Umbilical cord (tissue), 2 donors: ENCODE data around the gene ZNF362. TPM values are rescaled to one million over a fixed set of nuclear protein-coding genes. Genes with fewer than 3 reads are reported as not detected.
"Not testable (repeated sequence)": the region's sequence is repeated elsewhere in the genome, so short reads cannot be mapped to it uniquely, and the experiment has no call there.

Experiments
- DNase-seq: peaks from one replicate; pipeline ENCODE4 v3.0.0-alpha.2; 2015; ENCODE audit warnings: low spot score
- total RNA-seq: library from RNA; depleted of rRNA; stranded (reverse); fragments of >200 nt; gene quantifications from one replicate; pipeline ENCODE4 v1.2.3, GENCODE V29; 2014; ENCODE audit warnings: low replicate concordance; ENCODE audit not compliant: insufficient read depth

ZNF362 gene
- total RNA-seq, 1 donor from 2014 or later: 10.1 TPM

DNA sequence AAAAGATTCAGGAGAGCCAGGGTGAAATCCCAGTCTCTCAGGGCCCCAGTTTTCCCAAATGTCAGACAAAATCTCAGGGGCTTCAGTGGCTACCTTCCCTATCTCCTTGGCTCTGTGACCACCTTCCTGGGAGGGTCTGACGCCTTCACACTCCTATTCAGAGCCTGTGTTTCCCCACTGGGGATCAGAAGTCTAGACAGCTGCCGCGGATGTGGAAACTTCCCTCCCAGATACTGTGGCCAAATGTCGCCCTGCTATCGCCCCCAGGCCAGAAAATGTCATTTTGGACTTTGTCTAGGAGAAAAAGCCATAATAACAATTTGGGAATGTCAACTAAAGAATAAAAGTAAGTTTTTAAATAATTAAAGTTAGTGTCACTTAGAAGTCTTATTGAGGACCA lies 48.7 kb downstream of the ZNF362 start:
- DNase-seq: no peak

- DNase-seq: no peak
Measured at GRCh38 chr1:33305816-33306652, 49.7 kb downstream of the ZNF362 start.

- peak; percentile 26 for DNase-seq
Measured at GRCh38 chr1:33306653-33307493, 50.6 kb downstream of the ZNF362 start.

- no peak for DNase-seq
Measured at GRCh38 chr1:33307494-33307864, 51.2 kb downstream of the ZNF362 start.

- DNase-seq: not testable (repeated sequence)
Measured at GRCh38 chr1:33309351-33309750, 53.1 kb downstream of the ZNF362 start.

GRCh38 chr1:33310702-33311101 lies 54.4 kb downstream of the ZNF362 start:
- DNase-seq: no peak

DNA sequence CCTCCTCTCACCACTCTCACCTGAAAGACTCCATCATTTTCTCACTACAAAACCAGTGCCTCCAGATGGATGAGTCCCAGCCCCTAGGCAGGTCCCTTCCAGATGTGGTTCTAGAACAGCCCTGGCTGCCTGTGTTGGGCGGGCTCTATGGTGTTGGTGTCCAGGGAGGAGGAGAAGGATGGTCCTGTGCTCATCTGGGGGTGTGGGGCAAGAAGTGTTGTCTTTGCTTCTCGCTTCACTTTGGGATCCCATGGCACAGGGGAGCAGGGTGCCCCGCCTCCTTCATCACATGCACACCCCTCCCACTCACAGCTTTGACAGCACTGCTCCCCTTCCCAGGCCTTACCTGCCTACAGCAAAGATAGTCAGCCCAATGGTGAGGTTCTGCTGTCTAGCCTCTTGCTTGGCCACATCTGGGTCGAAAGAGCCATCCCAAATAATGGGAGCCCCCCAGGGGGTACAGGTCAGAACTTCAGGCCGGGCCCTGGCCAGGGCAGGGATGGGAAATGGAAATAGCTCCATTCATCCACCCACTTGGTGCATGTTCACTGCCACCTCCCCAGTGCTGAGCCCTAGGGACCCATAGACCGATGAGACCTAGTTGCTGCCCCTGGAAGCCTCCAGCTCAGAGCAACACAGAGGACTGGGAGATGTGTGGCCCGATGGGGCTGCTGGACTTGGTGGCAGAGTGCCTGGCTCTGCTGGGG lies 55.6 kb downstream of the ZNF362 start:
- no peak for DNase-seq

DNA sequence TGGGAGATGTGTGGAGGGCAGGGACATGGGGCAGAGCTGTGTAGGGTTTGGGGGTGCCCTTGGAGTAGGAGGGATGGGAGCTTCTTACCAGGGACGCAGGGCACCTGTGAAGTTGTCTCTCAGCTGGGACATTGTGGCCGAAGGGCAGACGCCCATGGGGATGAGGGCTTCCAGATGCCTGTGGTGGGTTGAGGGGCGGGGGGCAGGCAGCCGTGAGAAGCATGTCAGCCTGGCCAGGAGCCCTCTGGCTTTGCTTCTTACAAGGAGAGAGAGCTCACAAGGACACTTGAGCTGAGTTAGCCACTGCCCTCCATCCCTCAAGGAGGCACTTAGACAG lies 56.1 kb downstream of the ZNF362 start:
- no peak for DNase-seq

DNA sequence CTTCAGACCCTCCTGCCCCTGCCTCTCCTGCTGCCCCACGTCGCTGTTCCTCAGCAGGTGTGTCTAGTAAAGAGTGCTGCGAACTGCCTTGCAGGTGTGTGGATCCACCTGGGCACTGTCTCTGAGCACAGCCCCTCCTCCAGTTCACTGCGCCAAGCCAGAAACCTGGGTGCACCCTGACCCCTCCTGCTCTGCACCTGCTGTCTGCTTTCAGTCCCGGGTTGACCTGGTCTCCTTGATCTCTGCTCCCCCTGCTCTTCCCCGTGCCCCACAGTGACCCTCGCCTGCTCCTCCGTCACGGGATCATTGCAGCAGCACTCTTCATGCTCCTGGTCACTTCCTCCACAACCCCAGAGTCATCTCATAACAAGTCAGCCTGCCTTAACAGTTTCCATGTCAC lies 58.1 kb downstream of the ZNF362 start:
- DNase-seq: no peak

DNA sequence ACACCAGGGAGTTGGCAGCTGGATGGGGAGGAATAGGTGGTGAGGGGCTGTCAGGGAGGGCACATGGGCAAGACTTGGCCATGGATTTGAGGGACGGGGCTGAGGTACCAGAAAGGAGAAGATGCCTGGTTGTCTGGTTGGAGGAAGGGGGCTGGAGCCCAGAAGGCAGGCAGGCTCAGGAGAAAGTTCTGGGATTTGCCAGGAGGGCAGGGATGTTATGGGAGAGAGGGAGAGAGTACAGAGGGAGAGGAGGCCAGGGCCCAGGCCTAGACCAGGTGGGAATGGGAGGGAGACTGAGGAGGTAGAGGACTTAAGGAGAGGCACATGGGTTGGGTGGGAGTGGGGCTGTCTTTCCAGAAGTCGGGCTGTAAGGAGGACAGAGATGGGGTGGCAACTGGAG lies 60.3 kb downstream of the ZNF362 start:
- DNase-seq: no peak

DNA sequence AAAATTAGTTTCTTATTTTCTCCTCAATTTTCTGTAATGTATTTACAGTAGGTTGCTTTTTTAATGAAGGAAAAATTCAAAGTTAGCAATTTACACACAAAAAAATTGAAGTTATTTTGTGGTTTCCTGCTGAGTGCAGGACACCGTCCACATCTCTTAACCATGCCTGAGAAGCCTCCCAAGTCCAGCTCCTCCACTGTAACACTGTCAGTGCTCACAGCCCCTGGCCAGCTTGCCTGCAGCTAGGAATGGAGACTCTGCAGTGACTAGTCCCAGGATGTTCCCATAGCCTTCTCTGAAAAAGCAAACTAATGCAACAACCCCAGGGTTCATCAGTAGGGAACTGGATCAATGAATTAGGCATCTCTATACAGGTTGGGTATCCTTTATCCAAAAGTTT lies 61.1 kb downstream of the ZNF362 start:
- DNase-seq: no peak

DNA sequence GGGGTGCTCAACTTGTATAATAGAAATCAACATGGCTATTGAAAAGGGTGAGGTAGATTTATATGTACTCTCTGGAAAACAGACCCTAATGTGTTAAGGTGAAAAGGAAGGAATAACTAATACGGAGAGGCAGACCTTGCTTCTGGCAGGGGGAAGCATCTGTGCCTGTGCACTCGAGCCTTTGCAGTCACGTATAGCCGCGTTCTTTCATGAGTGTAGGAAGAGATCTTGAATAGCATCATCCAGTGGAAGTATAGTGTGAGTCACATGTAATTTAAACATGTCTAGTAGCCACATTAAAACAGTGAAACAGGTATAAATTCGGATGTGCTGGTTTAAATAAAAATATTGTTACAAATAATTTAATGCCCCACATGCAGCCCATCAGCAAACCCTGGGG lies 61.7 kb downstream of the ZNF362 start:
- no peak for DNase-seq

- DNase-seq: no peak
Measured at GRCh38 chr1:33319186-33319948, 63.1 kb downstream of the ZNF362 start.

DNA sequence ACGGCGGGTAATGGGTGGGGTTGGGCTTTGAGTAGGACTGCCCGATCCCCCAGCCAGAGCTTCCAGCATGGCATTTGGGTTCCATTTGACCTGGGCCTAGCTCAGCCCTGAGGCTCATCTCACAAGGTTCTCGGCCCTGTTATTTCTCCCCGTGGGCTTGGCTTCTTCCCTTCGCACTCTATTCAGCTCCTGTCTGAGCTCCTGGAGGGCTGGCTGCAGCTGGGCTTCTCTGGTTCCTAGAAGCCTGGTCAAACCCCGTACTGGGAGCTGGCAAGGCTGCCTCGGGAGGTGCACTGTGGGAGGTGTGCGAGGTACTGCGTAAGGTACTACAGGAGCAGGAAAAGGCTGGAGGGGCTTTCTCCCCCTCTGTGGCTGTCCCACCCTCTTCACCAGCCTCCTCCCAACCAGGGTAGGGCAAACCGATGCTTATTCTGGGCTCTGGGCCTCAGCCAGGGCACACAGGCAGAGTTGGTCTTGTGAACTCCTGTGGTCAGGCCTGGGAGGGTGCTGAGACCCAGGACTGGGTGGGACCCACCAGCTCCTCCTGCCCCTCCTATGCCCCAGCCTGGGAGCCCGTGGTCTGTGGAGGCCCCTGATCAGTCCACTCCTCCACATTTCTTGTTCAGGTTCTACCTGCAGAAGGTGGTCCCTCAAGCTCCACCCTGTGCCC lies 63.8 kb downstream of the ZNF362 start:
- DNase-seq: no peak

DNA sequence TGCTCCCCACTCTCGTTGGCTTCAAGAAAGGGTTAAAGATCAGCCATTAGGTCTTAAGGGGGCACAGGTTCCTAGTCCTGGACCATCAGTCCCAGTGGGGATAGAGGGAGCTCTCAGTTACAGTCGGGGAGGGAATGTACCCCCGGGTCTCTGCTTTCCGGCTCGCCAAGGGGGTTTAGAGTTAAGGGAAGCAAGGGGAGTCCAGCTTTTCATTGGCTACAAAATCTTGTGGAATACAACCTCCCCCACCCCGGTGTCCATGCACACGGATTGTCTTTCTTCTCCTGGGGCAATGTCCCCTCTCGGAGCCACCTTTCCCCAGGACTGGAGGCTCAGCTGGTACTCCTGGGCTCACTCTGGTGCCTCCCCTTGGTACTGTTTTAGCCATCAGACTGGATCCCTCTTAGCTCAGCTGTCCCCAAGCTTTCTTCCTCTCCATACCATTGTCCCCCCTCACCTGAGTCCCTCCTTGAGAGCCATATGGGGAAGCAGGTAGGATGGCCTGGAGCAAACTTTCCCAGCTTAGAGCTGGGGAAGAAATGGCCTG lies 64.4 kb downstream of the ZNF362 start, which contains the start of gene A3GALT2:
TSS of gene A3GALT2 (minus strand) at position 480 of the 547 bp plus-strand sequence. CDS start at position 480, 0 bp downstream.
- no peak for DNase-seq

- DNase-seq: no peak
Measured at GRCh38 chr1:33321178-33321577, 64.9 kb downstream of the ZNF362 start.

DNA sequence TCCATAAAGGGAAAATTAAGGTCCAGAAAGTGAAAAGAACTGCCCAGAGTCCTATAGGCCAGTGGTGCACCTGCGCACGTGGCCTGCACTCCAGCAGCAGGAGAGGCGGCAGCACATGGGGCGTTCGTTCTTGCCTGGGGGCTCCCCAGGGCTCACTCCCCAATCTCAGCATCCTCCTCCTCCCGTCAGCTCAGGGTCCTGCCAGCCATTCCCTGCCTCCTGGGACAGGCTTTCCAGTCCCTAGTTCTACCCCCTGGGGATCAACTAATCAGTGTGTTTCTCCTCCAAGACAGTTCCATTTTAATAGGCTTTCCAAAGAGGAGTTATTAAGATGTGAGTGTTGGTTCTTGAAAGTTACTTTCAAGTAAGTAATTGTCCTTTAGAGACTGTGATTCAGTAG lies 65.8 kb downstream of the ZNF362 start:
- no peak for DNase-seq

DNA sequence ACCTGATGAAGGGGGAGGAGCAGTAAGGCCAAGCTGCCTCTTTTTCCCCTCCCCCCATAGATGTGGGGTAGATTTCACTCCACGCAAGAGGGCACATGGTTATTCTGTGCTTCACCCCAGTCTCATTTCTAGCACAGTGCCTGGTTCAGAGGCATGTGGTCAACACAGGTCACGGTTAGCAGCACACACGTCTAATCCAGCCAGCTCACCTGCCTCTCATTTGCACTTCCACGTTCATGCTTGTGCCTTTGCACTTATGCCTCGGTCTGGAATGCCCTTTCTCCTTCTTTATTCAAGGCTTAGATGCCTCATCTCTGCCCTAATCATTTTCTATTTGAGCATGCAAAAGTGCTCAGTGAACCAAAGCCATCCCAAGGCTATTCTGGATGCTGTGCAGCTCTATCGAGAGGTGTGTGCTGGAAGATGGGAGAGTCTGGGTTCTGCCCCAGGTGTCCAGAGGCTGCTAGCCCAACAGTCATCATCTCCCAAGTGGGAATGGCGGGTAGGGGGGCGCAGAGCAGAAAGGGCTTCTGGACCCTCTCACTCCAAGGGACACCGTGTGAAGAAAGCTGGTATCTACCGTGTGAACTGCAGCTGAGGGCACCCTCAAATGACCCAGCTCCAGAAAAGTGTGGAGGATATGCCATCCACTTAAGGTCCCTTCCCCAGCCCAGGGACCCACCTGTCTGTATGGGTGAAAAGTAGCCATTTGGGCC lies 66.7 kb downstream of the ZNF362 start:
- no peak for DNase-seq

- DNase-seq: no peak
Measured at GRCh38 chr1:33323663-33324477, 67.6 kb downstream of the ZNF362 start.
